ENCODE measurements around the gene PRR5L.

The PRR5L gene

DNA sequence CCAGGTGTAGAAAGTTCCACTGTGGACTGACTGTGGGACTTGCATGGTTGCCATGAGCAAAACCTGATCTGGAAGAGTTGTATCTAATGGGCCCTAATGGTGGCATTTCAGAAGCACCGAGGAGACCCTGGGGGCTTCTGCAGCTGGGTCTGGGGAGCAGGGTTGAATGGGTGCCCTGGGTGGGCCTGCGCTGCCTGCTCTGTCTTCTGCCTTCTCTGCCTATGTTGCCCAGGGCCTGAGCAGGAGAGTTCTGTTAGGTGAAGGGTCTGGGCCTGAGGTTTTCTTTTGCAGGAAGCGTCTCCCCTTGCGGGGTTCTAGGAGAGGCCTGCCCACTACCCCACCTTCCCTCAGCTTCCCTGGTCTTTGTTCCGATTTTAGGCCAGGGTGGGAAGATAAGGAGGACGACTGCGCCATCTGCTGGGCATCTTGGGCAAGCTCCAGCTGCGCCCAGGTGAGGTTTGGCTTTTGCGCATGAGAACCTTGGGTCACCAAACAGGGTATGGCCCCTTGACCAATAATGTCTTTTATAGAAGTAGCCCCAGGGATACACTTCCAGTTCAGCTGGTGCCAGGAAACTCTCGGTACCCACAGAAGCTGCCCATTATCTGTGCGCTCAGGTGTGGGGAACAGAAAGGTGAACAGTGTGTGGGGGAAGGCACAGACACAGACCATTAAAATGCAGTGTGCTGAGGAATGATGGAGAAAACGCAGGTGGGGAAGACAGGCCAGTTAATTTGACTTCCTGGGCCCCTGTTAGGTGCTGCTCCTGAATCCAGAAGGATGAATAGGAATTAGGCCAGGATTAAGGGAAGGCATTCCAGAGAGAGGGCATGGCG is 30.1 kb upstream of the PRR5L start:
- H3K4me3 ChIP-seq (replicated peaks; ENCODE audit: low read depth, low read length), result no peak overlapping the region
- no peak for DNase-seq (ENCODE audit: extremely low read depth, low read depth)
- TF ChIP-seq, protein P1, sequence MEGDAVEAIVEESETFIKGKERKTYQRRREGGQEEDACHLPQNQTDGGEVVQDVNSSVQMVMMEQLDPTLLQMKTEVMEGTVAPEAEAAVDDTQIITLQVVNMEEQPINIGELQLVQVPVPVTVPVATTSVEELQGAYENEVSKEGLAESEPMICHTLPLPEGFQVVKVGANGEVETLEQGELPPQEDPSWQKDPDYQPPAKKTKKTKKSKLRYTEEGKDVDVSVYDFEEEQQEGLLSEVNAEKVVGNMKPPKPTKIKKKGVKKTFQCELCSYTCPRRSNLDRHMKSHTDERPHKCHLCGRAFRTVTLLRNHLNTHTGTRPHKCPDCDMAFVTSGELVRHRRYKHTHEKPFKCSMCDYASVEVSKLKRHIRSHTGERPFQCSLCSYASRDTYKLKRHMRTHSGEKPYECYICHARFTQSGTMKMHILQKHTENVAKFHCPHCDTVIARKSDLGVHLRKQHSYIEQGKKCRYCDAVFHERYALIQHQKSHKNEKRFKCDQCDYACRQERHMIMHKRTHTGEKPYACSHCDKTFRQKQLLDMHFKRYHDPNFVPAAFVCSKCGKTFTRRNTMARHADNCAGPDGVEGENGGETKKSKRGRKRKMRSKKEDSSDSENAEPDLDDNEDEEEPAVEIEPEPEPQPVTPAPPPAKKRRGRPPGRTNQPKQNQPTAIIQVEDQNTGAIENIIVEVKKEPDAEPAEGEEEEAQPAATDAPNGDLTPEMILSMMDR (IDR thresholded peaks at IDR 0.05; ENCODE audit: low read depth, low read length, missing control alignments), result peak; percentile 91

DNA sequence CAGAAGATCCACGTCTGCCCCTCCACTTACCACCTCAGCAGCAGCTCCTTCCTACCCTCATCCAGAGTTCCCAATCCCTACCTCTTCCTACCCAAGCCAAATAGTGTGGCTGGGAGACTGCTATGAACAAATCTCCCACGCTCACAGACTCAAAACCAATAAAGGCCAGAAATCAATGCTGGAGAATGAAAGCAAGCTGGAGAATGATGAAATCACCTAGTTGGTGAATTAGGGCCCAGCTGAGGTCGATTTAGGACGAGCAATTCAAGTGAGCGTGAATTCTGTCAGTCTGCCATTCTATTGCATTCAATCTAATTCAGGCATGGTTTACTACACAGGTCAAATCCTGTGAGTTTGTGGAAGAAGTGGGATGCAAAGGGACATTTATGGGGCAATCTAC is 29.3 kb upstream of the PRR5L start:
- DNase-seq (ENCODE audit: extremely low read depth, low read depth), result no peak
- TF ChIP-seq, protein P1 (IDR thresholded peaks at IDR 0.05; ENCODE audit: low read depth, low read length, missing control alignments), result no peak

DNA sequence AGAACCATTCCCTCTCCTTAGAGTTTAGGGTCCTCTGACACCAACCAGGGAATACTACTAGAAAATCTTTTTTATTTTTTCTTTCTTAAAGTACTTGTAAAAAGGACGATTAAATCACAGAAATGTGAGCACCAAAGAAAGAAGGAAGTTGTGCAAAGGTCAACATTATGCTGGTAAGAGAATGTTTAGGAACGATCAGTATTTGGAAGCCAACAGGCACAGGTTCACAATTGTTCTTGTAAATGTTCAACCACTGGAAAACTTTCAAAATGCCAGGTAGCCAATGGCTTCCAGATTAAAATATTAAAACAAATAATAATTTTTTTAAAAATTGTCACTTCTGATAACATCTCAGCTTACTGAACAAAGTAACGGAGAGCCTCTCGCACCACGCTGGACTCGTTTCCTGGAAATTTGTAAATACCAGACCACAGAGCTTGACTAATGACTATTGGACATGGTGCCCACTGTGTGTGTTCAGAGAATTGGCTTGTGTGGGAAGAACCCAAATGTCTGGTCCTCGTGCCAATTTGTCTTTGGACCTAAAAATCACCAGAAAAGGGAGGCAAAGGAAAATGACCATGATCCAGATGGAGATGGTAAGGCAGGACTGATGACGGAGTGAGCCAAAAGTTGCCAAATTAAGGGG is 27.6 kb upstream of the PRR5L start:
- TF ChIP-seq, protein P1 (IDR thresholded peaks at IDR 0.05; ENCODE audit: low read depth, low read length, missing control alignments), result no peak
- H3K4me3 ChIP-seq (replicated peaks; ENCODE audit: low read depth, low read length), result no peak overlapping the region
- no peak for DNase-seq (ENCODE audit: extremely low read depth, low read depth)

More for the DNA sequence above, 29.3 kb upstream of the PRR5L start:
- no peak overlapping the region for H3K4me3 ChIP-seq (replicated peaks; ENCODE audit: low read depth, low read length)

DNA sequence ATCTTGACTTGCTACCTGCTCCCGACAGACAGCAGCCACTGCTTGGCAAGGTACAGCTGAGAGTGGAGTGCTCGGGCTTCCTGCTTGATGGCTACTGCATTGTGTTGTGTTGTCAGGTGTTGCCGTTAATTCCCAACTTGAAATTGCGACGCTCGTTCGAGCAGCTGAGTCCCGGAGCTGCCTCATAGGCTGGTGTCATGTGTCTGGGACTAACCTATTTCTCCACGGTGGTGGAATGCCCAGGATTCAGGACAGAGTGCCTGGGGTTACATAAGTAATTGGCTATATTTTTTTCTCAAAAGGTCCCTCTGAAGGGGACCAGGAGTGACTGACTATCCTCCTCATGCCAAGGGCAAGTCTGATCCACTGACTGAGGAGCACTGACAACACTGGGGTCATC is 25.4 kb upstream of the PRR5L start:
- no peak overlapping the region for H3K4me3 ChIP-seq (replicated peaks; ENCODE audit: low read depth, low read length)
- no peak for DNase-seq (ENCODE audit: extremely low read depth, low read depth)
- TF ChIP-seq, protein P1 (IDR thresholded peaks at IDR 0.05; ENCODE audit: low read depth, low read length, missing control alignments), result no peak

DNA sequence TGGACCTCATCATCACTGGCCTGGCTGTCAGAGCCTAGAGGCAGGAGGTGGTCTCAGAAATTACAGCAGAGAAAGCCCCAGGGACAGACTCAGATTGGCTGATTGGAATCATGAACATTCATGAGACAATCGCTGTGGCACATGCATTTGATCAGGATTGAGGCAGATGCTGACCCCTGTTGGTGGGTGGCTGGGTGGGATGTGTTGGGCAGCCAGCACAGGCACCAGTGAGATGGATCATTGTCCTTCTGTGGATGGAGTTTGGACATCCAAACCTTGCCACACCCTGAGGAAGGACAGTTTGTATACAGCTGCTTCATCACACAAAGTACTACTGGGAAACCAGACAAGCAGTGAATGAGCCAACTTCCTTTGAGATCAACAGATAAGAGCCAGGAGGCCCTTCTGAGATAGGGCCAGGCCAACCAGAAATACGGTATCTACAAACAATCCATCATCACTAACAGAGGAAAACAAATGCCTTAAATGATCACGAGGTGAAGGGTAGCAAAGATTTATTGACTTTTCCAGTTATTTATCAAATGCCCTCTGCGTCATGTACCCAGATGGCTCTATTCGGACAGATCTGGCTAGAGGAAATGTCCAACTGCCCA is 24.2 kb upstream of the PRR5L start:
- no peak for DNase-seq (ENCODE audit: extremely low read depth, low read depth)
- H3K4me3 ChIP-seq (replicated peaks; ENCODE audit: low read depth, low read length), result no peak overlapping the region
- TF ChIP-seq, protein P1 (IDR thresholded peaks at IDR 0.05; ENCODE audit: low read depth, low read length, missing control alignments), result peak; percentile 13

DNA sequence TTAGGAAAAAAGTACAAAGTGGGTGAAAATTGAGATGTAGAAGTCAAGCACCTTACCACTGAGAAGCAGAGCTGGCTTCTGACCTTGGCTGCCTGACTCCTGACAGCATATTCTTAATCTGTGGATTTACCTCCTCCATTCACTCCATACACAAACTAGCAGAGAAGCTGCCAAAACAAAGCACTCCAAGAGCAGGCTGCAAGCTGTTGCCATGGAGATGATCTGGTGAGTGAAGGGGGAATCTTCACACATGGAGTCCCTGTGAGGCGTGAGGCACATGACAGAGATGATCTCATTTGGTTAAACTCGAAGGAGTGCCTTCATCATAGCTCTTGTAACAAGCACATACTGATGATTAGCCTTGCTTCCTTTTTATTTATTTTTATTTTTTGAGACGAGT is 23.0 kb upstream of the PRR5L start:
- H3K4me3 ChIP-seq (replicated peaks; ENCODE audit: low read depth, low read length), result no peak overlapping the region
- no peak for DNase-seq (ENCODE audit: extremely low read depth, low read depth)
- TF ChIP-seq, protein P1 (IDR thresholded peaks at IDR 0.05; ENCODE audit: low read depth, low read length, missing control alignments), result no peak
